ENCODE data around the gene FXR2. TPM values are rescaled to one million over a fixed set of nuclear protein-coding genes. Genes with fewer than 3 reads are reported as not detected.
"Not testable (repeated sequence)": the region's sequence is repeated elsewhere in the genome, so short reads cannot be mapped to it uniquely, and the experiment has no call there.

FXR2 gene
- total and polyA plus RNA-seq, 9 of the 15 experiments (the other 6 are each of a cell fraction or from before 2014, with no cell fraction given), result 2.0 to 49.3 (median 24.5) TPM

DNA sequence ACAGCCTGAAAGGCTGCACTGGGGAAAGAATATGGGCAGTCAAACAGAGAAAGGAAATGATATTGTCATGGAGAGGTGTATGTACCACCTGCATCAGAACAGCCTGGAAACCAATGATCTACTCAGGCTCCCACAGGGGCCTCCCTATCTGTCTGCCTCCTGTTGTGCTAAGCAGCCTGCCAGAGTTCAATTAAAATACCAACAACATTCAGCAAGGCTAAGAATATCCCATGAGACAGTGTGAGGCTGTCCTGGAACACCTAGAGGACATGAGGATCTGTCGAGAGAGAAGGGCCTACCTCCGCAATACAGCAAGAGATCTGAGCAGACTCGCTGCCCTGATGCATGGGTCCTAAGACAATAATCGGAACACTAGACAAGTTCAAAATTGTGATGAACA is 8.4 kb downstream of the FXR2 start (continued):
- TF ChIP-seq, protein P1, sequence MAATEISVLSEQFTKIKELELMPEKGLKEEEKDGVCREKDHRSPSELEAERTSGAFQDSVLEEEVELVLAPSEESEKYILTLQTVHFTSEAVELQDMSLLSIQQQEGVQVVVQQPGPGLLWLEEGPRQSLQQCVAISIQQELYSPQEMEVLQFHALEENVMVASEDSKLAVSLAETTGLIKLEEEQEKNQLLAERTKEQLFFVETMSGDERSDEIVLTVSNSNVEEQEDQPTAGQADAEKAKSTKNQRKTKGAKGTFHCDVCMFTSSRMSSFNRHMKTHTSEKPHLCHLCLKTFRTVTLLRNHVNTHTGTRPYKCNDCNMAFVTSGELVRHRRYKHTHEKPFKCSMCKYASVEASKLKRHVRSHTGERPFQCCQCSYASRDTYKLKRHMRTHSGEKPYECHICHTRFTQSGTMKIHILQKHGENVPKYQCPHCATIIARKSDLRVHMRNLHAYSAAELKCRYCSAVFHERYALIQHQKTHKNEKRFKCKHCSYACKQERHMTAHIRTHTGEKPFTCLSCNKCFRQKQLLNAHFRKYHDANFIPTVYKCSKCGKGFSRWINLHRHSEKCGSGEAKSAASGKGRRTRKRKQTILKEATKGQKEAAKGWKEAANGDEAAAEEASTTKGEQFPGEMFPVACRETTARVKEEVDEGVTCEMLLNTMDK (IDR thresholded peaks at IDR 0.05; ENCODE audit: borderline replicate concordance, insufficient read depth, low read depth, low read length, poor library complexity, severe bottlenecking), result no peak
- no peak for TF ChIP-seq PRDM10 (IDR thresholded peaks at IDR 0.05; ENCODE audit: partially characterized antibody)
- TF ChIP-seq RCOR1 (IDR thresholded peaks at IDR 0.05; ENCODE audit: borderline replicate concordance in 1 of 2, low read depth in 2 of 2, low read length in 2 of 2), result no peak
- TF ChIP-seq LCOR (CRISPR knock-in tag; IDR thresholded peaks at IDR 0.05), result no peak
- TF ChIP-seq, protein P2, sequence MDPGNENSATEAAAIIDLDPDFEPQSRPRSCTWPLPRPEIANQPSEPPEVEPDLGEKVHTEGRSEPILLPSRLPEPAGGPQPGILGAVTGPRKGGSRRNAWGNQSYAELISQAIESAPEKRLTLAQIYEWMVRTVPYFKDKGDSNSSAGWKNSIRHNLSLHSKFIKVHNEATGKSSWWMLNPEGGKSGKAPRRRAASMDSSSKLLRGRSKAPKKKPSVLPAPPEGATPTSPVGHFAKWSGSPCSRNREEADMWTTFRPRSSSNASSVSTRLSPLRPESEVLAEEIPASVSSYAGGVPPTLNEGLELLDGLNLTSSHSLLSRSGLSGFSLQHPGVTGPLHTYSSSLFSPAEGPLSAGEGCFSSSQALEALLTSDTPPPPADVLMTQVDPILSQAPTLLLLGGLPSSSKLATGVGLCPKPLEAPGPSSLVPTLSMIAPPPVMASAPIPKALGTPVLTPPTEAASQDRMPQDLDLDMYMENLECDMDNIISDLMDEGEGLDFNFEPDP (CRISPR knock-in tag; IDR thresholded peaks at IDR 0.05), result no peak
- no peak for TF ChIP-seq PKNOX1 (IDR thresholded peaks at IDR 0.05)
- TF ChIP-seq, protein P3, sequence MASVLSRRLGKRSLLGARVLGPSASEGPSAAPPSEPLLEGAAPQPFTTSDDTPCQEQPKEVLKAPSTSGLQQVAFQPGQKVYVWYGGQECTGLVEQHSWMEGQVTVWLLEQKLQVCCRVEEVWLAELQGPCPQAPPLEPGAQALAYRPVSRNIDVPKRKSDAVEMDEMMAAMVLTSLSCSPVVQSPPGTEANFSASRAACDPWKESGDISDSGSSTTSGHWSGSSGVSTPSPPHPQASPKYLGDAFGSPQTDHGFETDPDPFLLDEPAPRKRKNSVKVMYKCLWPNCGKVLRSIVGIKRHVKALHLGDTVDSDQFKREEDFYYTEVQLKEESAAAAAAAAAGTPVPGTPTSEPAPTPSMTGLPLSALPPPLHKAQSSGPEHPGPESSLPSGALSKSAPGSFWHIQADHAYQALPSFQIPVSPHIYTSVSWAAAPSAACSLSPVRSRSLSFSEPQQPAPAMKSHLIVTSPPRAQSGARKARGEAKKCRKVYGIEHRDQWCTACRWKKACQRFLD (CRISPR knock-in tag; IDR thresholded peaks at IDR 0.05), result no peak
- TF ChIP-seq CBX1 (IDR thresholded peaks at IDR 0.05; ENCODE audit: low read depth), result no peak
- TF ChIP-seq IFI16 (CRISPR knock-in tag; IDR thresholded peaks at IDR 0.05), result no peak

GRCh38 chr17:7597561-7597960 is 17.1 kb downstream of the FXR2 start:
- in situ Hi-C loops (cut with MboI); ATAC-seq; H3K4me3 ChIP-seq; CTCF ChIA-PET (ENCODE audit: low intra/inter-chr PET ratio); H3K27ac ChIP-seq (ENCODE audit: extremely low read depth, low read depth, low read length); BruUV-seq (replicated peaks); H3K9ac ChIP-seq (ENCODE audit: insufficient read depth in 1 of 2, low read depth in 2 of 2, low read length in 2 of 2); POLR2A ChIA-PET; H3K9me1 ChIP-seq (ENCODE audit: control insufficient read depth, insufficient read depth, low read length); H2AFZ ChIP-seq (ENCODE audit: low read depth, low read length); H3K9me3 ChIP-seq (replicated peaks; ENCODE audit: control insufficient read depth, insufficient read depth, low read depth, low read length); H4K20me1 ChIP-seq (replicated peaks; ENCODE audit: control insufficient read depth, insufficient read depth, low read length); H3K4me2 ChIP-seq (ENCODE audit: insufficient read depth, low read length); H3K27me3 ChIP-seq (ENCODE audit: control insufficient read depth in 2 of 2, insufficient read depth in 2 of 2, low read length in 2 of 2); H3K79me2 ChIP-seq (ENCODE audit: control insufficient read depth, insufficient read depth, low read length); DNase-seq (ENCODE audit: extremely low read depth in 1 of 4, low spot score in 3 of 4); H3K4me1 ChIP-seq (replicated peaks in 1 of 2; ENCODE audit: control insufficient read depth in 2 of 2, insufficient read depth in 2 of 2, low read length in 2 of 2); FAIRE-seq; intact Hi-C loops (cut with micrococcal nuclease): not testable (repeated sequence)
- peaks cover 79% of the 10 kb centered on the region; the same call in 2 of the 3 replicates for H3K36me3 ChIP-seq (ENCODE audit: control insufficient read depth, insufficient read depth, low read length)
- 75% methylated on average over 5 of the region's 5 CpGs for WGBS (ENCODE audit: insufficient coverage, low coverage, missing lambda C conversion rate)

Data from K562 (cell line).